Right lobe of liver (tissue), 6 donors: ENCODE results near the gene CELSR1. TPM values are rescaled to one million over a fixed set of nuclear protein-coding genes. Genes with fewer than 3 reads are reported as not detected.

Source experiments
- ATAC-seq, 4 donors: fragments of 200-7000 bp; cut with Tn5 transposase; one replicate each; pipeline ENCODE4 v1.9.1; 2020; ENCODE audit warnings: mild to moderate bottlenecking in 4 of 4, moderate library complexity in 4 of 4
- DNase-seq, 3 donors: peaks; one replicate each; pipeline ENCODE4 v3.0.0-alpha.2; 2020
- H3K27ac ChIP-seq, 3 donors: fragments of 200-600 bp; one replicate each; pipeline ENCODE4 v1.8.0; 2022
- H3K27me3 ChIP-seq, 2 donors: fragments of 200-600 bp; one replicate each; pipeline ENCODE4 v1.8.0; 2022
- H3K36me3 ChIP-seq, 4 donors: fragments of 200-600 bp; sonication (generic) in 1 of 4; one replicate each; pipeline versions ENCODE4 v1.5.1 to v1.8.0; 2017 to 2022; ENCODE audit warnings: control low read depth in 1 of 4
- H3K4me1 ChIP-seq, 4 donors: fragments of 200-600 bp; sonication (generic) in 1 of 4; one replicate each; pipeline versions ENCODE4 v1.5.1 to v1.8.0; 2017 to 2022; ENCODE audit warnings: control low read depth in 1 of 4
- H3K4me3 ChIP-seq, 3 donors: fragments of 200-600 bp; one replicate each; pipeline ENCODE4 v1.8.0; 2022
- H3K9me3 ChIP-seq, 4 donors: fragments of 200-600 bp; sonication (generic) in 1 of 4; one replicate each; pipeline versions ENCODE4 v1.5.1 to v1.8.0; 2017 to 2022; ENCODE audit warnings: control low read depth in 1 of 4
- POLR2A ChIP-seq: fragments of 450-650 bp; IDR thresholded peaks from one replicate; pipeline ENCODE4 v1.6.1; 2017; ENCODE audit warnings: antibody characterized with exemption, mild to moderate bottlenecking
- WGBS: methylation state at CpG from one replicate; pipeline ENCODE4 v1.1.6; 2018; ENCODE audit warnings: low coverage, low lambda C conversion rate; ENCODE audit not compliant: insufficient coverage; ENCODE audit errors: missing lambda C conversion rate; 5-methylcytosine and 5-hydroxymethylcytosine counted together
- intact Hi-C, 2 donors: fragments of 100-400 bp; cut with DNase I; formaldehyde crosslinking; loops; one replicate each; pipeline versions ENCODE4 v1.11.2 to v1.14.1; 2022
- total RNA-seq, 6 experiments: library from RNA; depleted of rRNA in 2 of 6; stranded (reverse); fragments of >200 nt in 2 of 6; fragmentation: NEBNext Ultra II Directional in 3 of 6; extraction: Animal tissue kit (Norgen Biotek cat#: 25700) in 3 of 6; gene quantifications; one replicate each; pipeline versions ENCODE4 v1.1.0 to v1.2.4, GENCODE V29; 2016 to 2023
- TF ChIP-seq, protein P1 (sequence below), 4 donors: fragments of 200-600 bp in 3 of 4; fragments of 450-650 bp in 1 of 4; IDR thresholded peaks; one replicate each; pipeline versions ENCODE4 v1.5.1 to v1.8.0; 2016 to 2022; ENCODE audit warnings: antibody characterized with exemption in 4 of 4, mild to moderate bottlenecking in 2 of 4
- donor health status: DM: no; HTN: yes; CAD: no.
- donor health status: DM: no; HTN: no; CAD: no.
- donor health status: DM: no; HTN: no; CAD: no.
- donor health status: DM: no; HTN: yes; CAD: no.
- donor health status: DM: no; HTN: yes; CAD: no.

CELSR1 gene
- total RNA-seq, 6 experiments from 2014 or later, result 2.9 to 8.2 (median 5.0) TPM

DNA sequence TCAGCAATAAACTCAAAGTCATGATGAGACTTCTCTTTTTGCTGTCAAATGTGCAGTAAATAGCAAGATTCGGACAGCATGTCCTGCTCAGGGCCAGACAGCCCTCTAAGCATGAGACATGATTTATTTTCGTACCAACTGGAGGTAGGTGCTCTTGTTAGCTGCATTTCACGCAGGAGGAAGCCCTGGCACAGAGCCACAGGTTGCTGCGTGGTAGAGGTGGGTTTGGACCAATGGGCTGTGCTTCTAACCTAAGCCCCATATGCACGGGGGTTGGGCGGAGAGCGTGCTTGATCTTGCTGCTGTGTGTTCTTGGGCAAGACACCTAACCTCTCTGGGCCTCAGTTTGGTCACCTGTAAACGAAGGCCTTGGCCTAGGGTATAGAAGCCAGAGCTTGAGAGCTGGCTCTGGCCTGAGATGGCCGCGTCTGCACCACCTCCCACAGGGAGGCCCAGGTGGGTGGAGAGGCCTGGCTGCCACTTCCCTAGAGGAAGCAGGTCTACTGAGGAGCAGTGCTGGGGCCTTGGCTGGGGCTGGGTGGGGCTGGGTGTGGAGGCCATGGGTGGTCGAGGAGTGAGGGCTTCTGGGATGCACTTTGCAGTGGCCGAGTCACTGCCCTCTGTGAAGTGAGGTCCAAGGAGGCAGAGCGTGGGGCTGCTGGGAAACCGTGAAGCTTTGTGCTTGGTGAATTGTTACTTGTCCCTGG is 44.3 kb upstream of the CELSR1 start:
- Histone ChIP-seq H3K36me3 (no peaks in the 10 kb centered on the region), H3K4me1 (peaks cover 0 to 47% (median 20%) of the 10 kb centered on the region in 4 donors), H3K9me3 (no peaks in the 10 kb centered on the region), H3K27ac (no peak overlapping the region), H3K27me3 (no peaks in the 10 kb centered on the region), H3K4me3 (no peak overlapping the region)
- ATAC-seq, result no peak
- intact Hi-C loops, result loop anchor here in 1 of 2 donors (10.0 kb wide), 1 partner anchor 53 kb away; no protein-coding TSS in a partner anchor
- DNase-seq, result peak; percentile 27 to 52 (median 46)
- WGBS, result 76% methylated on average over 11 of the region's 14 CpGs
- no peak for TF ChIP-seq POLR2A
- TF ChIP-seq, protein P1, sequence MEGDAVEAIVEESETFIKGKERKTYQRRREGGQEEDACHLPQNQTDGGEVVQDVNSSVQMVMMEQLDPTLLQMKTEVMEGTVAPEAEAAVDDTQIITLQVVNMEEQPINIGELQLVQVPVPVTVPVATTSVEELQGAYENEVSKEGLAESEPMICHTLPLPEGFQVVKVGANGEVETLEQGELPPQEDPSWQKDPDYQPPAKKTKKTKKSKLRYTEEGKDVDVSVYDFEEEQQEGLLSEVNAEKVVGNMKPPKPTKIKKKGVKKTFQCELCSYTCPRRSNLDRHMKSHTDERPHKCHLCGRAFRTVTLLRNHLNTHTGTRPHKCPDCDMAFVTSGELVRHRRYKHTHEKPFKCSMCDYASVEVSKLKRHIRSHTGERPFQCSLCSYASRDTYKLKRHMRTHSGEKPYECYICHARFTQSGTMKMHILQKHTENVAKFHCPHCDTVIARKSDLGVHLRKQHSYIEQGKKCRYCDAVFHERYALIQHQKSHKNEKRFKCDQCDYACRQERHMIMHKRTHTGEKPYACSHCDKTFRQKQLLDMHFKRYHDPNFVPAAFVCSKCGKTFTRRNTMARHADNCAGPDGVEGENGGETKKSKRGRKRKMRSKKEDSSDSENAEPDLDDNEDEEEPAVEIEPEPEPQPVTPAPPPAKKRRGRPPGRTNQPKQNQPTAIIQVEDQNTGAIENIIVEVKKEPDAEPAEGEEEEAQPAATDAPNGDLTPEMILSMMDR (IDR thresholded peaks at IDR 0.05), result no peak

DNA sequence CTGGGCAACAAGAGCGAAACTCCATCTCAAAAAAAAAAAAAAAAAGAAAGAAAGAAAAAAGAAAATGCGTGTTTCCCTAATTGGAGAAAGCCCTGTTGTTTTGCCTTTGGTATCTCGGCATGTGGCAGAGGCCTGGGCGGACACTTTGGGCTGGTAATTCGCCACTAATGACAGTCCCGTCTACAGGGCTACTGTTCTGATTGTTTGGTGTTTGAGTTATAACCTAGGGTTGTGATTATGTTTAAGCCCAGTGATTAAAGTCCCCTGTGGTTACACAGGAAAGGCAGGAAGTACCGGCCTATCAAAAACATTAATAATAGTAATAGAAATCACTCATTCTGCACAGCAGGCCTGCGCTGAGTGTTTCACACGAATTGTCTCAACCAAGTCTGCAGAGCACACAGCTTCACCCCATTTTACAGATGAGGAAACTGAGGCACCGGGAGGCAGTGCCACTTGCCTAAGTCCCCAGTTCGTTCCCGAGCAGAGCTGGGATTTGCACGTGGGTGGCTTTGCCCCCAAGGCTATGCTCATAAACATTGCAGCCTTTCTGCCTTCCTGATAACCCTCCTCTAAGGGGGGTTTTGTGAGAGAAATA is 43.6 kb upstream of the CELSR1 start:
- Histone ChIP-seq H3K36me3 (no peaks in the 10 kb centered on the region), H3K27ac (no peak overlapping the region), H3K4me1 (peaks cover 0 to 52% (median 22%) of the 10 kb centered on the region in 4 donors), H3K9me3 (no peaks in the 10 kb centered on the region), H3K4me3 (no peak overlapping the region), H3K27me3 (no peaks in the 10 kb centered on the region)
- 72% methylated on average over 9 of the region's 13 CpGs for WGBS
- DNase-seq, result peak in 1 of 3 donors; percentile 29
- ATAC-seq, result no peak
- TF ChIP-seq POLR2A, result no peak
- intact Hi-C loops, result loop anchor here in 1 of 2 donors (10.0 kb wide), 1 partner anchor 54 kb away; no protein-coding TSS in a partner anchor

- Histone ChIP-seq H3K4me3 (no peak overlapping the region), H3K27me3 (no peaks in the 10 kb centered on the region), H3K9me3 (no peaks in the 10 kb centered on the region), H3K36me3 (no peaks in the 10 kb centered on the region), H3K4me1 (peaks cover 0 to 63% (median 27%) of the 10 kb centered on the region in 4 donors), H3K27ac (peak overlapping the region in 2 of 3 donors; percentile 2 to 70)
- no peak for TF ChIP-seq POLR2A
- TF ChIP-seq, protein P1 (IDR thresholded peaks at IDR 0.05), result no peak
- ATAC-seq (no peak), DNase-seq (peak in 2 of 3 donors; percentile 41 to 43)
- 78% methylated on average over 8 of the region's 14 CpGs for WGBS
- intact Hi-C loops, result loop anchor here (10.0 kb wide), 2 partner anchors 55 to 75 kb away; no protein-coding TSS in a partner anchor
These were observed 42.5 kb upstream of the CELSR1 start for GRCh38 chr22:46579751-46580449.

GRCh38 chr22:46578824-46579561 is 41.6 kb upstream of the CELSR1 start:
- TF ChIP-seq, protein P1 (IDR thresholded peaks at IDR 0.05), result no peak
- peak; percentile 35 for TF ChIP-seq POLR2A
- ATAC-seq (peak; percentile 38 to 51 (median 49)), DNase-seq (peak; percentile 57 to 75 (median 71))
- 16% methylated on average over 6 of the region's 15 CpGs for WGBS
- no peaks in the 10 kb centered on the region for H3K36me3 ChIP-seq
- H3K4me1 ChIP-seq, result peaks cover 0 to 68% (median 30%) of the 10 kb centered on the region in 4 donors
- H3K4me3 ChIP-seq, result peak overlapping the region in 1 of 3 donors; percentile 66
- intact Hi-C loops, result loop anchor here in 1 of 2 donors (10.0 kb wide), 1 partner anchor 76 kb away; no protein-coding TSS in a partner anchor
- no peaks in the 10 kb centered on the region for H3K9me3 ChIP-seq
- H3K27ac ChIP-seq, result peak overlapping the region; percentile 40 to 70 (median 53)
- no peaks in the 10 kb centered on the region for H3K27me3 ChIP-seq
